SK-N-SH treated with all-trans-retinoic acid at 6 μM for 48 hours (cell line): ENCODE data around the gene NOD2.

Experiments used
- ISL1 ChIP-seq: fragments of 250-450 bp; sonication (Bioruptor Pico); IDR thresholded peaks from 2 replicates; pipeline ENCODE4 v2.1.2; 2022; ENCODE audit warnings: mild to moderate bottlenecking, moderate library complexity
- PATZ1 ChIP-seq: fragments of 250-450 bp; sonication (Bioruptor Pico); IDR thresholded peaks from 2 replicates; pipeline ENCODE4 v1.8.0; 2020; ENCODE audit warnings: mild to moderate bottlenecking, moderate library complexity, borderline replicate concordance
- ZFP3 ChIP-seq: fragments of 250-450 bp; sonication (Bioruptor Pico); IDR thresholded peaks from 2 replicates; pipeline ENCODE4 v1.5.0; 2020; ENCODE audit warnings: mild to moderate bottlenecking, moderate library complexity
- ZFP30 ChIP-seq: fragments of 450-650 bp; formaldehyde crosslinking; IDR thresholded peaks from 2 replicates; pipeline ENCODE4 v1.5.0; 2022; ENCODE audit warnings: mild to moderate bottlenecking, moderate library complexity

- TF ChIP-seq ZFP30 (no peak), ISL1 (CRISPR knock-in tag) (no peak), PATZ1 (CRISPR knock-in tag) (no peak), ZFP3 (no peak)
Observed at GRCh38 chr16:50718761-50719400, 25.5 kb downstream of the NOD2 start.
